Measurements from ENCODE around the gene ADRA2B. TPM values are rescaled to one million over a fixed set of nuclear protein-coding genes. Genes with fewer than 3 reads are reported as not detected.

The ADRA2B gene
- total RNA-seq, 4 donors from 2014 or later, result 0.42 to 2.4 (median 0.97) TPM

DNA sequence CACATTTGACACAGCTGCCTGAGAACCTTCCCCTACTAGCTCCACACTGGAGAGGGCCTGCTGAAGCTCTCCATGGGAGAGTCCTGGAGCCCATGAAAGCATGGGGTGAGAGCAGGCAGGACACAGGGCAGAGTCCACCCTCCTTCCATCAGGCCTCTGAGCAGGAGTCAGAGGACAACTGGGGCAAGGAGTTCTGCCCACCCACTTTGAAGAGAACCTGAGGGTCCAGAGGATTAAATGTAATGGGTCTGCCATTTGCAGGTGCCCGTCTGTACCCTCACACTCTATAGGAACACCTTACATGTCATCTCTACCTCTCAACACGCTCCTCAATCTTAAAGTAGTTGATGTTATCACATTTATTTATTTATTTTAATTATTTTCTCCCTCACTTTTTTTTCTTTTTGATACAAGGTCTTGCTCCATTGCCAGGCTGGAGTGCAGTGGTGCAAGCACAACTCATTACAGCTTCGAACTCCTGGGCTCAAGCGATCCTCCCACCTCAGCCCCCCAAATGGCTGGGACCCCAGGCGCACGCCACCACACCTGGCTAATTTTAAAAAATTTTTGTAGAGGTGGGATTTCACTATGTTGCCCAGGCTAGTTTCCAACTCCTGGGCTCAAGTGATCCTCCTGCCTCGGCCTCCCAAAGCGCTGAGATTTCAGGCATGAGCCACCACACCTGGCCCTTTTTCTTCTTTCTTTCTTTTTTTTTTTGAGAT is 10.2 kb downstream of the ADRA2B start:
- no peak overlapping the region for H3K4me3 ChIP-seq (ENCODE audit: low read depth, poor library complexity, severe bottlenecking)
- TF ChIP-seq POLR2A (IDR thresholded peaks at IDR 0.05), result no peak
- TF ChIP-seq, protein P1, sequence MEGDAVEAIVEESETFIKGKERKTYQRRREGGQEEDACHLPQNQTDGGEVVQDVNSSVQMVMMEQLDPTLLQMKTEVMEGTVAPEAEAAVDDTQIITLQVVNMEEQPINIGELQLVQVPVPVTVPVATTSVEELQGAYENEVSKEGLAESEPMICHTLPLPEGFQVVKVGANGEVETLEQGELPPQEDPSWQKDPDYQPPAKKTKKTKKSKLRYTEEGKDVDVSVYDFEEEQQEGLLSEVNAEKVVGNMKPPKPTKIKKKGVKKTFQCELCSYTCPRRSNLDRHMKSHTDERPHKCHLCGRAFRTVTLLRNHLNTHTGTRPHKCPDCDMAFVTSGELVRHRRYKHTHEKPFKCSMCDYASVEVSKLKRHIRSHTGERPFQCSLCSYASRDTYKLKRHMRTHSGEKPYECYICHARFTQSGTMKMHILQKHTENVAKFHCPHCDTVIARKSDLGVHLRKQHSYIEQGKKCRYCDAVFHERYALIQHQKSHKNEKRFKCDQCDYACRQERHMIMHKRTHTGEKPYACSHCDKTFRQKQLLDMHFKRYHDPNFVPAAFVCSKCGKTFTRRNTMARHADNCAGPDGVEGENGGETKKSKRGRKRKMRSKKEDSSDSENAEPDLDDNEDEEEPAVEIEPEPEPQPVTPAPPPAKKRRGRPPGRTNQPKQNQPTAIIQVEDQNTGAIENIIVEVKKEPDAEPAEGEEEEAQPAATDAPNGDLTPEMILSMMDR (IDR thresholded peaks at IDR 0.05), result no peak
- WGBS, 2 donors, result 97 to 98% methylated on average over 8 of the region's 8 CpGs
- intact Hi-C loops (cut with DNase I; ENCODE audit: low total_unique reads), result no loop called here
- DNase-seq (ENCODE audit: low spot score in 2 of 2), result peak in 1 of 2 donors; percentile 48

GRCh38 chr2:96105152-96105915 is 11.0 kb downstream of the ADRA2B start:
- WGBS, 2 donors, result 92 to 98% methylated on average over 3 of the region's 3 CpGs

DNA sequence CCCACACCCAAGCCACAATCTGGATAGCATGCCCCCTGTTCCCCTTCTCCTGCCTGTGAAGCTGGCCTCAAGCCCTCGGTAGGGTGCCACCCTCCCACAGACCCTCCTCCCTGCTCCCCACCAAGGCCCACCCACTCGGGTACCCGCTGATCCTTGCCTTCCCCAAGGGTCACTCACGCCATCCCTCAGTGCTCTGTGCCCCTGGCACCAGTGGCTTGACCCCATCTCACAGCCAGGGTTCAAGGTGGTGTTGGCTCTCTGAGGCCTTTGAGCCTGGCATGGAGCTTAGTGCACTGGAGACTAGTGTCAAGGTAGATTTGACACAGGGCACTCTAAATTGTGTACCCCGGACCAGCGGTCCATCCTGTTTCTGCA is 11.9 kb downstream of the ADRA2B start:
- no peak overlapping the region for H3K4me3 ChIP-seq (ENCODE audit: low read depth, poor library complexity, severe bottlenecking)
- WGBS, 2 donors, result 93 to 95% methylated on average over 6 of the region's 6 CpGs
- no peak for TF ChIP-seq POLR2A (IDR thresholded peaks at IDR 0.05)
- TF ChIP-seq, protein P1 (IDR thresholded peaks at IDR 0.05), result no peak
- peak in 1 of 2 donors; percentile 75 for DNase-seq (ENCODE audit: low spot score in 2 of 2)
- intact Hi-C loops (cut with DNase I; ENCODE audit: low total_unique reads), result no loop called here

More at GRCh38 chr2:96105152-96105915, 11.0 kb downstream of the ADRA2B start:
- peak in 1 of 2 donors; percentile 53 for DNase-seq (ENCODE audit: low spot score in 2 of 2)
- TF ChIP-seq POLR2A (IDR thresholded peaks at IDR 0.05), result no peak
- TF ChIP-seq, protein P1 (IDR thresholded peaks at IDR 0.05), result no peak
- H3K4me3 ChIP-seq (ENCODE audit: low read depth, poor library complexity, severe bottlenecking), result no peak overlapping the region
- intact Hi-C loops (cut with DNase I; ENCODE audit: low total_unique reads), result no loop called here

DNA sequence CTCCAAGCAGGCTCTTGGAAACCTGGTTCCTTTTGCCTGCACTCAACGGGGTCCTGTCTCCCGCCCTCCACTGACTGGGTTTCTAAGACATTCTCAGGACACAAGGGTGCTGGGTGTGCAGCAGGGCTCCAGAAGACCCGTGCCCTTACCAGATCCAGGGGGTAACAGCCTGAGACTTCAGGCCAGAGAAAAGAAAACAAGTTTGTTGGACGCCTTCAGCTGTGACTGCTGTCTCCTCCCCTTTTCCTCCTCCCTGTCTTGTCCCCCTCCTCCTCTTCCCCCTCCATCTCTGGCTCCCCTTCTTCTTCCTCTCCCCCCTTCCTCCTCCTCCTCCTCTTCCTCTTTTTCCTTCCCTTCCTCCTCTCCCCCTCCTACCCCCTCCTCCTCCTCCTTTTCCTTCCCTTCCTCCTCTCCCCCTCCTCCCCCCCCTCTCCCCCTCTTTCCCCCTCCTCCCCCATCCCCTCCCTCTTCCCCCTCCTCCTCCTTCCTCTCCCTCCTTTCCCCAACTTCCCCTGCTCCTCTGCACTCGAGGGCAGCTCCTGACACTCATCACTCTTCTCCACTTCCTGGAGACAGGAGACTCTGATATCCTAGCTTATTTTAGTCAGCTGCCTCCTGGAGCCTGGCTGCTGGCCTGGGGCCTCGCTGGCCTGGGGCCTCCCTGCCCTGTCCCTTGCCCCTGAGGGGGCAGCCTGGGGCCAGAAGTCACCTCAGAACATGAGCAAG is 12.4 kb downstream of the ADRA2B start:
- DNase-seq (ENCODE audit: low spot score in 2 of 2), result peak in 1 of 2 donors; percentile 32
- intact Hi-C loops (cut with DNase I; ENCODE audit: low total_unique reads), result no loop called here
- 46 to 48% methylated on average over 6 of the region's 6 CpGs for WGBS, 2 donors
- TF ChIP-seq, protein P1 (IDR thresholded peaks at IDR 0.05), result no peak
- TF ChIP-seq POLR2A (IDR thresholded peaks at IDR 0.05), result no peak
- no peak overlapping the region for H3K4me3 ChIP-seq (ENCODE audit: low read depth, poor library complexity, severe bottlenecking)

- no peak for TF ChIP-seq POLR2A (IDR thresholded peaks at IDR 0.05)
- TF ChIP-seq, protein P1 (IDR thresholded peaks at IDR 0.05), result no peak
- DNase-seq (ENCODE audit: low spot score in 2 of 2), result peak in 1 of 2 donors; percentile 75
- intact Hi-C loops (cut with DNase I; ENCODE audit: low total_unique reads), result no loop called here
- H3K4me3 ChIP-seq (ENCODE audit: low read depth, poor library complexity, severe bottlenecking), result no peak overlapping the region
- WGBS, 2 donors, result 68 to 82% methylated on average over 8 of the region's 8 CpGs
Measured at GRCh38 chr2:96103187-96103601, 13.2 kb downstream of the ADRA2B start.

All from lower leg skin (tissue), 4 donors.